IPS-20b (cell line): ENCODE data around the gene ARL11.

ENCODE experiments used
- H3K27ac ChIP-seq: one replicate; pipeline ENCODE4 v1.5.1; 2013; ENCODE audit warnings: low read length
- H3K27me3 ChIP-seq: 2 replicates; pipeline ENCODE4 v1.6.1; 2013; ENCODE audit warnings: mild to moderate bottlenecking, low read length, inconsistent platforms; ENCODE audit not compliant: insufficient read depth
- H3K36me3 ChIP-seq: 2 replicates; pipeline ENCODE4 v1.6.1; 2013; ENCODE audit warnings: low read depth, mild to moderate bottlenecking, inconsistent platforms, low read length, moderate library complexity; ENCODE audit not compliant: insufficient read depth
- H3K4me1 ChIP-seq: 2 replicates; pipeline ENCODE4 v1.6.1; 2013; ENCODE audit warnings: mild to moderate bottlenecking, control low read depth, inconsistent platforms, low read length, moderate library complexity; ENCODE audit not compliant: insufficient read depth
- H3K4me3 ChIP-seq: 2 replicates; pipeline ENCODE4 v1.5.1; 2013; ENCODE audit warnings: mild to moderate bottlenecking, low read length, inconsistent platforms
- H3K9ac ChIP-seq: 2 replicates; pipeline ENCODE4 v1.6.1; 2013; ENCODE audit warnings: low read depth, mild to moderate bottlenecking, inconsistent platforms, low read length, moderate library complexity
- H3K9me3 ChIP-seq: 2 replicates; pipeline ENCODE4 v1.6.1; 2013; ENCODE audit warnings: mild to moderate bottlenecking, low read depth, low read length, inconsistent platforms; ENCODE audit not compliant: insufficient read depth

The ARL11 gene

GRCh38 chr13:49638030-49638743 is 9.9 kb downstream of the ARL11 start:
- no peak overlapping the region for H3K4me3 ChIP-seq
- no peaks in the 10 kb centered on the region for H3K36me3 ChIP-seq
- H3K9me3 ChIP-seq = no peaks in the 10 kb centered on the region
- no peak overlapping the region for H3K27ac ChIP-seq
- H3K9ac ChIP-seq = no peak overlapping the region
- no peaks in the 10 kb centered on the region for H3K27me3 ChIP-seq
- H3K4me1 ChIP-seq = peaks cover 11% of the 10 kb centered on the region

GRCh38 chr13:49638744-49639072 is 10.4 kb downstream of the ARL11 start:
- no peaks in the 10 kb centered on the region for H3K27me3 ChIP-seq
- no peak overlapping the region for H3K9ac ChIP-seq
- no peak overlapping the region for H3K27ac ChIP-seq
- H3K4me1 ChIP-seq = peaks cover 11% of the 10 kb centered on the region
- H3K9me3 ChIP-seq = no peaks in the 10 kb centered on the region
- H3K36me3 ChIP-seq = no peaks in the 10 kb centered on the region
- no peak overlapping the region for H3K4me3 ChIP-seq

GRCh38 chr13:49641801-49642291 is 13.5 kb downstream of the ARL11 start:
- Histone ChIP-seq H3K36me3 (no peaks in the 10 kb centered on the region), H3K27ac (no peak overlapping the region), H3K9me3 (no peaks in the 10 kb centered on the region), H3K4me3 (no peak overlapping the region), H3K9ac (no peak overlapping the region), H3K4me1 (no peaks in the 10 kb centered on the region), H3K27me3 (no peaks in the 10 kb centered on the region)

- H3K4me1 ChIP-seq = no peaks in the 10 kb centered on the region
- no peaks in the 10 kb centered on the region for H3K27me3 ChIP-seq
- H3K36me3 ChIP-seq = no peaks in the 10 kb centered on the region
- no peak overlapping the region for H3K4me3 ChIP-seq
- no peaks in the 10 kb centered on the region for H3K9me3 ChIP-seq
- no peak overlapping the region for H3K9ac ChIP-seq
- no peak overlapping the region for H3K27ac ChIP-seq
Measured at GRCh38 chr13:49643035-49643646, 14.8 kb downstream of the ARL11 start.

- H3K9me3 ChIP-seq = no peaks in the 10 kb centered on the region
- no peaks in the 10 kb centered on the region for H3K36me3 ChIP-seq
- no peak overlapping the region for H3K9ac ChIP-seq
- H3K27me3 ChIP-seq = no peaks in the 10 kb centered on the region
- H3K4me3 ChIP-seq = no peak overlapping the region
- no peak overlapping the region for H3K27ac ChIP-seq
- H3K4me1 ChIP-seq = no peaks in the 10 kb centered on the region
Measured at GRCh38 chr13:49645451-49645850, 17.1 kb downstream of the ARL11 start.

- Histone ChIP-seq H3K4me1 (no peaks in the 10 kb centered on the region), H3K9me3 (no peaks in the 10 kb centered on the region), H3K4me3 (no peak overlapping the region), H3K27ac (no peak overlapping the region), H3K9ac (no peak overlapping the region), H3K36me3 (no peaks in the 10 kb centered on the region), H3K27me3 (no peaks in the 10 kb centered on the region)
Measured at GRCh38 chr13:49646688-49647087, 18.4 kb downstream of the ARL11 start.

GRCh38 chr13:49649244-49649962 is 21.1 kb downstream of the ARL11 start:
- no peaks in the 10 kb centered on the region for H3K27me3 ChIP-seq
- no peaks in the 10 kb centered on the region for H3K4me1 ChIP-seq
- H3K9ac ChIP-seq = no peak overlapping the region
- H3K27ac ChIP-seq = no peak overlapping the region
- no peaks in the 10 kb centered on the region for H3K9me3 ChIP-seq
- no peak overlapping the region for H3K4me3 ChIP-seq
- H3K36me3 ChIP-seq = no peaks in the 10 kb centered on the region

GRCh38 chr13:49649963-49650312 is 21.6 kb downstream of the ARL11 start:
- Histone ChIP-seq H3K4me1 (no peaks in the 10 kb centered on the region), H3K27ac (no peak overlapping the region), H3K4me3 (no peak overlapping the region), H3K36me3 (no peaks in the 10 kb centered on the region), H3K27me3 (no peaks in the 10 kb centered on the region), H3K9me3 (no peaks in the 10 kb centered on the region), H3K9ac (no peak overlapping the region)

- Histone ChIP-seq H3K4me3 (no peak overlapping the region), H3K36me3 (no peaks in the 10 kb centered on the region), H3K9ac (no peak overlapping the region), H3K27ac (no peak overlapping the region), H3K9me3 (no peaks in the 10 kb centered on the region), H3K27me3 (no peaks in the 10 kb centered on the region), H3K4me1 (no peaks in the 10 kb centered on the region)
Measured at GRCh38 chr13:49651570-49652354, 23.5 kb downstream of the ARL11 start.

- Histone ChIP-seq H3K4me1 (no peaks in the 10 kb centered on the region), H3K27ac (no peak overlapping the region), H3K27me3 (no peaks in the 10 kb centered on the region), H3K9me3 (no peaks in the 10 kb centered on the region), H3K9ac (no peak overlapping the region), H3K36me3 (no peaks in the 10 kb centered on the region), H3K4me3 (no peak overlapping the region)
Measured at GRCh38 chr13:49652355-49653305, 24.3 kb downstream of the ARL11 start.

GRCh38 chr13:49653478-49653877 is 25.2 kb downstream of the ARL11 start:
- Histone ChIP-seq H3K9me3 (no peaks in the 10 kb centered on the region), H3K36me3 (no peaks in the 10 kb centered on the region), H3K4me3 (no peak overlapping the region), H3K4me1 (no peaks in the 10 kb centered on the region), H3K27ac (no peak overlapping the region), H3K9ac (no peak overlapping the region), H3K27me3 (no peaks in the 10 kb centered on the region)
